Suppressor macrophage (primary cell): ENCODE data around the gene CDC42EP5.
A peak's percentile ranks its signal among the peaks of the same experiment; 100 is the strongest.
"Not testable (repeated sequence)": the region's sequence is repeated elsewhere in the genome, so short reads cannot be mapped to it uniquely, and the experiment has no call there.

Experiments
- DNase-seq, 4 experiments: peaks; one replicate each; pipeline ENCODE4 v3.0.0-alpha.2; 2020 to 2022
- total RNA-seq, 17 experiments: gene quantifications; one replicate each; lab custom pipeline; 2026; ENCODE audit warnings: mixed read lengths in 6 of 17, inconsistent platforms in 3 of 17; lab: John Stamatoyannopoulos, UW

The CDC42EP5 gene, protein sequence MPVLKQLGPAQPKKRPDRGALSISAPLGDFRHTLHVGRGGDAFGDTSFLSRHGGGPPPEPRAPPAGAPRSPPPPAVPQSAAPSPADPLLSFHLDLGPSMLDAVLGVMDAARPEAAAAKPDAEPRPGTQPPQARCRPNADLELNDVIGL
- total RNA-seq, result 0 to 0.33 (median 0.04) reads per million in 17 experiments

DNA sequence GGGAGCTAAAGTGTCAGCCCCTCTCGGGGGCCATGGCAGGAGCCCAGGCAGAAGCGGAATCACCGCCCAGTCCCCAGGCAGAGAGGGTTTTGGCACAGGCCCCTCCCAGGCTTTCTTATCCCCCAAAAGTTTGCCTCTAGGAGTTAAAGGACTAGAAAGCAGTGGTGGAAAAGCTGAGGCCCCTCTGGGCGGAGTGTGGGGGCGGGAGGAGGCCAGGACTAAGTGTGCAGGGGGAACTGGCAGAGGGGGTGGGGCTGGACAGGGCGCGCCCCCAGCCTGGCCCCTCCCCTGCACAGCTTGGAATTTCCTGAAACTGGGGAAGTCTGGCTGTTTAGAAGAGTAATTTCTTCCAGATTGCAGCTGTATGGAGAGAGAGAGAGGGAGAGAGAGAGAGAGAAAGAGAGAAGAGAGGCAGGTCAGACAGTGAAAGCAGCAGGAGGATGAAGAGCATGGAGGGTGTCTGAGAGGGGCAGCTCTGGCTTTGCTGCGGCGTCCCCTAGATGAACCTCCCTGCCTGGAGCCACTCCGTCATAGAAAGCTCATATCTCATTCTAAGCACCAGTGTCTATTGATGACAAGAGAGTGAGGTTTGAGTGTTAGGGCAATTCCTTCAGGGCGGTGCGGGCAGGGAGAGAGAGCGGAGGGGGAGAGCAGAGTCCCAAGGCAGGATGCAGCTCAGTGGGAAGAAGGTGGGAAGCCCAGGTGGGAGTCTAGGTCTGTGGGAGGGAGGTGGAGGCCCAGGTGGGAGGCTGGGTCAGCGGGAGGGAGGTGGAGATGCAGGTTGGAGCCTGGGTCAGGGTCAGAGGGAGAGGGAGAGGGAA lies at the start of gene CDC42EP5:
CDC42EP5 (minus strand) TSS at position 226 of the 821 bp plus-strand sequence. CDS start 7,749 bp downstream, outside the sequence.
- DNase-seq, result peak; percentile 33 to 74 (median 55)

DNA sequence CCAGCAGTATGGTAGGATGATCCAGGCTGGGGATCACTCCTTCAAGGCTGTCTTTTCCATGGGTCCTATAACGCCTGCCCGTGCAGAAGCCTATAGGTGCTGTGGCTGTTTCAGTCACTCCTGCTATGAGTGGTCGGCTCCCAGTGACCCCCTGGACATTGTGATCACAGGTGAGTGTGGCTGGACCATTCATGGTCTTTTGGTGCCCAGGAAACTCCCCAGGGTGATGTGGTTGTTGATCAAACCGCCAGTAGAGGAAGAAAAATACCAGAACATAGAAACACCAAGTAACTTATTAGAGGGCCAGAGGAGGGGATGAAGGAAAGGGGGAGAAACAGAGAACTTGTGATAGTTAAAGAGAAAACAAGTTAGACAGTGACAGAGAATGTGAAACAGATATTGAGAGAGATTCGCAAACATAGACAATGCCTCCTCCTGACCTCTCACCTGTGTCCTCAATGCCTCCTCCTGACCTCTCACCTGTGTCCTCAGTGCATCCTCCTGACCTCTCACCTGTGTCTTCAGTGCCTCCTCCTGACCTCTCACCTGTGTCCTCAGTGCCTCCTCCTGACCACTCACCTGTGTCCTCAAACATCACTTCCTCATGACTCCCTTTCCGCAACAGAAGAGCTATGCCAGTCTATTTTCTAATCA lies 48.9 kb upstream of the CDC42EP5 start:
- no peak for DNase-seq

DNA sequence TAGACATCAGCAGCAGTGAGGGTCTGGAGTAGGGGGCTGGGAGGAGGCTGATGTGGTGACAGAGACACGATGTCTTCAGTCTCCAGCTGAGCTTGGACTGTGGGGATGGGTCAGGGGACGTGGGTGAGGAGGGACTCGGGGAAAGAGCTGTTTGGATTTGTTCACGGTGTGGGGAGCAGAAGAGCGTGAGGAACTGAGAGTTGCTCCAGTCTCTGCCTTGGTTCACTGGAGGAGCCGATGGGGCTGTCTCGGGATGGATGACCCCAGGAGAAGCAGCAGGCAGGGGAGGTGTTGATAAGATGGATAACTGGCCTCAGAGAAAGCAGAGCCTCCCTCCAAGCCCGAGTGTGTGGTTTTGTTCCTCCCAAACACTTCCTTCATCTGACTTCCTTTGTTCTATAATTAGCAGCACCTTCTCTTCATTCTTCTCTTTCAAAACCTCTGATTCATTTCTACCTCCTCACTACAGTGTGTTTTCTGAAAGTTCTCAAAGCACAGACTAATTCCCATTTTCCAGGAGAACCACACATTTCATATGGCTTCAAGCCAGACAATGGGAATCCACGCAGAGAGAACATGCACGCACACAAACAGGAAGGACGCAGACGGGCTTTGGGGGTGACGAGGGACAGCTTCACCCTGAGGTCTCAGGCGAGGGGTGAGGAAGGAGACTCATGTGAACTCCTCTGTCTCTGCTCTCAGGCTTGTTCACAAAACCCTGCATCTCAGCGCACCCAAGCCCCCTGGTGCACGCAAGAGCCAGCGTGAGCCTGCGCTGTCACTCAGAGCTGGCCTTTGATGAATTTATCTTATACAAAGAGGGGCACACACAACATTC lies 48.1 kb upstream of the CDC42EP5 start:
- peak; percentile 46 to 76 (median 58) for DNase-seq

- peak in 1 of 4 experiments; percentile 15 for DNase-seq
Observed at GRCh38 chr19:54518844-54519243, 45.7 kb upstream of the CDC42EP5 start.

- peak; percentile 76 to 88 (median 82) for DNase-seq
Observed at GRCh38 chr19:54517483-54517882, 44.4 kb upstream of the CDC42EP5 start.

DNA sequence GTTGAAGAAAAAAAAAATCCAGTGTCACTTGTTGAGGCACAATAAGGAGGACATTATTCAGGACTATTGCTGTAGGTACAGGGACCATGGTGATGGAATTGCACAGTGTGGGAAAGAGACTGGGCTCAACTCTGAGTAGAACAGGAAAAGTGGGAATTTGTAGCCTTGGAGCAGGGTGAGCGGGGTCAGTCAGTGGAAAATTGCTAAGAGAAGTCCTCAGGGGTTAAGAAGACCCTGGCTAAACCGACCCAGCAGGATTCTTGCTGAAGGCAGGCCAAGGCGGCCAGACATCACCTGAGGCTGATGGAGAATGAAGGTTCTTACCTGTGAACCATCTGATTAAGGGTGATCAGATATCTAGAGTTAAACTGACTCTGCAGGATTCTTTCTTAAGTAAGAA lies 42.1 kb upstream of the CDC42EP5 start:
- no peak for DNase-seq

DNA sequence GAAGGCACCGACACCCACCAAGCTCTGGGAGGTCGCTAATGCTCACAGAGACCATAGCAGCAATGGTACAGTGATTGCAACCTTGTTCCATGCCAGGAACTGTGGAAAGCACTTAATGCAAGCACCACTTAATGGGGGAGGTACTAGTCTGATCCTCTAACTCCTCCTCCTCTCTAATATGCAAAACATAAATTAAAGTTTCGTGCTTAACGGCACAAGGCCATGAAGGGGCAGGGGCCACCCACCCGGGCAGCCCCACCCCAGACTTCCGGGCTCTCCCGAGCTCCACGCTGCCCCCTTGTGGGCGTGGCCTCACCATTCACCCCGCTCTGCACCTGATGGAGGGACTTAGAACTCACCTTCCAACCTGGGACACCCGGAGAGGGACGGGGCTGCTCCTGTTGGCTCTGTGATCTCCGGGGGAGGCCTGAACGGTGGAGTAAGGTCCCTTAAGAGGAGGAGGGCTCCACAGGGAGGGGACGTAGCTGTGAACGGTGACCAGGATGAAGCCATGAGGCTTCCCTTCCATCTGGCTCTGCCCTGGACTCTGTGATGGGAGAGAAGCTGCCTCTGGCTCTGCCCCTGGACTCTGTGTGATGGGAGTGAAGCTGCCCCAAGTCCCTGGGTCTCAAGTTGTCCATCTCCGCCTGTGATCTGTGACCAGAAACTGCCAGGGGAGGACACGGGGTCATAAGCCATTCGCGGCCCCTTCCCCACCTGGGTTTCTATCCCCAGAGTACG lies 36.3 kb upstream of the CDC42EP5 start:
- not testable (repeated sequence) for DNase-seq

GRCh38 chr19:54508487-54508886 lies 35.4 kb upstream of the CDC42EP5 start:
- not testable (repeated sequence) for DNase-seq

- no peak for DNase-seq
Observed at GRCh38 chr19:54507824-54508223, 34.7 kb upstream of the CDC42EP5 start.

- not testable (repeated sequence) for DNase-seq
Observed at GRCh38 chr19:54507038-54507717, 34.1 kb upstream of the CDC42EP5 start.

- DNase-seq, result no peak
Observed at GRCh38 chr19:54506079-54506478, 33.0 kb upstream of the CDC42EP5 start.

- not testable (repeated sequence) for DNase-seq
Observed at GRCh38 chr19:54505542-54505941, 32.4 kb upstream of the CDC42EP5 start.

- peak in 1 of 4 experiments; percentile 50 for DNase-seq
Observed at GRCh38 chr19:54502518-54503048, 29.5 kb upstream of the CDC42EP5 start, which contains the start of gene LAIR2. TSS of gene LAIR2 (plus strand) at chr19:54502831. CDS start at chr19:54502919, 88 bp downstream.

GRCh38 chr19:54498451-54498772 lies 25.3 kb upstream of the CDC42EP5 start:
- peak in 3 of 4 experiments; percentile 30 to 62 (median 54) for DNase-seq

- DNase-seq, result not testable (repeated sequence)
Observed at GRCh38 chr19:54497747-54498450, 24.8 kb upstream of the CDC42EP5 start.

DNA sequence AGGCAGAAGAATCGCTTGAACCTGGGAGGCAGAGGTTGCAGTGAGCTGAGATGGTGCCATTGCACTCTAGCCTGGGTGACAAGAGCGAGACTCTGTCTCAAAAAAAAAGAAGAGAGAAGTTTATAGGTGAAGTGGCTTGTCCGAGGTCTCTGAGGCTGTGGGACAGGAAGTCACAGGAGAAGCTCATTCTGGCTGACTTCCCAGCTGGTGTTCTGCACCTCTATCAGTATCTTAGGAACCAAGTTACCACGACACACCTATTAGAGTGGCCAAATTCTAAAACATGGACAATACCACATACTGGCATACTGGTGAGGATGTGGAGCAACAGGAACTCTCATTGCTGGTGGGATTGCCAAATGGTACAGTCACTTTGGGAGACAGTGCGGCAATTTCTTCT lies 22.2 kb upstream of the CDC42EP5 start:
- not testable (repeated sequence) for DNase-seq

DNA sequence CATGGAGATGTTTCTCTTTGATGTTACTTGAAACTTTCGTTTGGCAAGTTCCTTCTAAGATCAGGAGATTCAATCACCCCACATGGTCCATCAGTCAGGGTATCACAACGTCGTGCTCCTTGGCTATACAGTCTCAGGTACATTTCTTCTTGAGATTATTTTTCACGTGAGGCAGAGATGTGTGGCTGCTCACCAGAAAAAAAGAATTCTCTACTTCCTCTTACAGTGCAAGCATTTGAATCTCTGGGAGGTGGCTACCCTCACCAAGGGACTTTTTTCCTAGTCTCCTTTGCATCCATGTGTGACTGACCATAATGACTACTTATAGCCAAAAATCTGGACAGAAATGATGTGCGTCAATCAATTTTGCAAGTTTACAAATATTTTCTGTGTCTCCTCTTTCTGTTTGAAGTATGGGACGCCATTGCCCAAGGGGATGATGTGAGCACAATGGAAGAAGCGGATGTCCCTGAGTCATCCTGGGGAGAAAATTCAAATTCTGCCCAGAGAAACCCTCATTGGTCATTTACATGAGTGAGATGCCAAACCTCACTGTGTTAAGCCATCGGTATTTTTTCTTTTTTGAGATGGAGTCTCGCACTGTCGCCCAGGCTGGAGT lies 21.0 kb upstream of the CDC42EP5 start:
- DNase-seq, result no peak

DNA sequence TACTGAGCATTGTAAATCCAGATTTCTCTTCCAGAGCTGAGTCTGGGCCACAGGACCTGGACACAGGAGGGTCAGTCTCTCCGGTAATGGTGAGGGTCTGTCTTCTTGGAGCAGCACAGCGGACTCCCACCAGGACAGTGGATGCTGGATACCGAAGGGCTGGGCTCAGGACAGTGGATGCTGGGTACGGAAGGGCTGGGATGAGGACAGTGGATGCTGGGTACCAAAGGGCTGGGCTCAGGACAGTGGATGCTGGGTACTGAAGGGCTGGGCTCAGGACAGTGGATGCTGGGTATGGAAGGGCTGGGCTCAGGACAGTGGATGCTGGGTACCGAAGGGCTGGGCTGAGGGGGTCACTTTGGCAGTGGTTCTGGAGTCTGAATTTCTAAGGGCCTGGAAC lies 20.0 kb upstream of the CDC42EP5 start:
- not testable (repeated sequence) for DNase-seq

DNA sequence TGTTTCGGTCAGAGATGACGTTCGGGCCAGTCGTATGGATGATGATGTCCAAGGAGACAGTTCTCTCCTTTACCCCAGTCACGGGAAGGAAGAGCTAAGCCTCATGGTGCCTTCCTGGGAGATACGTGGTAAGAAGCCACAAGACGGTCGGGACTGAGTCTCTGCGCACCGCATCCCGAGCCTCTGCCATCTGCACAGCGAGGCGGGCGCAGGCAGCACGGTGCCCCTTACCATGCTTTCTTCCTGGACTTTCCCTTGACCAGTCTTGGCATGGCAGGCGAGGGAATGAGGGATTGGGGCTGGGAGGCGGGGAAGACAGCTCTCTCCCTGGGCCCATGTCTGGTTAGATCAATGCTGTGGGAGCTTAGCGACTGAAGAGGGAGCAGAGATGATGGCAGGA lies 19.5 kb upstream of the CDC42EP5 start:
- DNase-seq, result peak in 1 of 4 experiments; percentile 25

DNA sequence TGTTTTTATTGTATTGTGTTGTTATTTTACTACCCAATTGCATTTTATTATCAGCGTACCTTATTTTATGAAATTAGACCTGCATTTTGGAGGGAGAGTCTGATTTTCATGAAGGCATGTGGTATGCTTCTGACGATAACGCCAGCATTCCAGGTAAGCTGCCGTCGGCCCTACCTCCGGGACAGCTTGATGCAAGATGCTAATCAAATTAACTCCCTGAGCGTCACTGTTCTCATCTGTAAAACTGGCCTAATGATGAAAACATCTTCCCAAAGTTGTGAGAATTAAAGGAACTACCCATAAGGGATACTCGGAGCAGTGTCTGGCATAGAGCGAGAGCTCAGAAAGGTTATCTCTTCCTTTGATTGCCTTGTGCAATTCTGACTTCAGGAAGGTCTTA lies 16.7 kb upstream of the CDC42EP5 start:
- DNase-seq, result no peak
